Astrocyte (in vitro differentiated cells and primary cell): ENCODE results near the gene EIF1. TPM values are rescaled to one million over a fixed set of nuclear protein-coding genes. Genes with fewer than 3 reads are reported as not detected.

Experiments
- DNase-seq: peaks from one replicate; pipeline ENCODE4 v3.0.0-alpha.2; 2010; ENCODE audit warnings: low read depth
- FAIRE-seq: peaks from 2 replicates; lab custom pipeline; 2011; peaks lifted over from hg19 to GRCh38; lab: Jason Lieb, UNC
- H2AFZ ChIP-seq: 2 replicates; pipeline ENCODE4 v1.6.0; 2012; ENCODE audit warnings: low read depth, low read length, inconsistent platforms
- H3K27ac ChIP-seq: 2 replicates; pipeline ENCODE4 v1.5.1; 2011; ENCODE audit warnings: low read depth, low read length, inconsistent platforms
- H3K27me3 ChIP-seq: 2 replicates; pipeline ENCODE4 v1.6.0; 2011; ENCODE audit warnings: low read length, inconsistent platforms; ENCODE audit not compliant: insufficient read depth
- H3K36me3 ChIP-seq: 2 replicates; pipeline ENCODE4 v1.5.1; 2011; ENCODE audit warnings: low read length, inconsistent platforms; ENCODE audit not compliant: insufficient read depth
- H3K4me1 ChIP-seq: 2 replicates; pipeline ENCODE4 v1.5.1; 2011; ENCODE audit warnings: low read length, inconsistent platforms; ENCODE audit not compliant: insufficient read depth
- H3K4me2 ChIP-seq: 2 replicates; pipeline ENCODE4 v1.6.0; 2012; ENCODE audit warnings: low read length, inconsistent platforms
- H3K4me3 ChIP-seq: 2 replicates; pipeline ENCODE4 v1.5.1; 2011; ENCODE audit warnings: low read depth, mild to moderate bottlenecking, low read length, inconsistent platforms; ENCODE audit not compliant: insufficient read depth
- H3K79me2 ChIP-seq: 2 replicates; pipeline ENCODE4 v1.6.0; 2012; ENCODE audit warnings: mild to moderate bottlenecking, low read length, inconsistent platforms; ENCODE audit not compliant: insufficient read depth
- H3K9ac ChIP-seq: 2 replicates; pipeline ENCODE4 v1.6.0; 2012; ENCODE audit warnings: mild to moderate bottlenecking, low read length, inconsistent platforms
- H3K9me3 ChIP-seq: 2 replicates; pipeline ENCODE4 v1.5.1; 2012; ENCODE audit warnings: low read depth, mild to moderate bottlenecking, low read length, inconsistent platforms; ENCODE audit not compliant: insufficient read depth
- H4K20me1 ChIP-seq: 2 replicates; pipeline ENCODE4 v1.6.0; 2012; ENCODE audit warnings: low read length, inconsistent platforms; ENCODE audit not compliant: insufficient read depth
- H3K27ac Mint-ChIP-seq: one replicate; pipeline ENCODE4 v1.8.0; 2021; ENCODE audit warnings: mild to moderate bottlenecking, mixed read lengths; ENCODE audit not compliant: unreplicated experiment
- H3K27me3 Mint-ChIP-seq: one replicate; pipeline ENCODE4 v1.8.0; 2021; ENCODE audit warnings: low read depth, mixed read lengths; ENCODE audit not compliant: unreplicated experiment
- H3K36me3 Mint-ChIP-seq: one replicate; pipeline ENCODE4 v1.8.0; 2021; ENCODE audit warnings: low read depth, mixed read lengths; ENCODE audit not compliant: unreplicated experiment
- H3K4me1 Mint-ChIP-seq: one replicate; pipeline ENCODE4 v1.8.0; 2021; ENCODE audit warnings: low read depth, mixed read lengths; ENCODE audit not compliant: unreplicated experiment
- H3K4me3 Mint-ChIP-seq: one replicate; pipeline ENCODE4 v1.8.0; 2021; ENCODE audit warnings: mild to moderate bottlenecking, moderate library complexity, mixed read lengths; ENCODE audit not compliant: unreplicated experiment
- H3K9me3 Mint-ChIP-seq: one replicate; pipeline ENCODE4 v1.8.0; 2021; ENCODE audit warnings: mild to moderate bottlenecking, mixed read lengths; ENCODE audit not compliant: unreplicated experiment
- EZH2 ChIP-seq: IDR thresholded peaks from 2 replicates; pipeline ENCODE4 v1.6.1; 2012; ENCODE audit warnings: mild to moderate bottlenecking, low read length, inconsistent platforms; ENCODE audit not compliant: insufficient read depth
- total RNA-seq: library from RNA; stranded (reverse); gene quantifications from 2 replicates; pipeline ENCODE4 v1.2.1, GENCODE V29; 2021
- TF ChIP-seq, protein P1 (sequence below): IDR thresholded peaks from 2 replicates; pipeline ENCODE4 v1.5.1; 2011; ENCODE audit warnings: low read depth, mild to moderate bottlenecking, inconsistent platforms, low read length, moderate library complexity; ENCODE audit not compliant: insufficient read depth

Gene EIF1
- total RNA-seq, 1 donor from 2014 or later, result 767 TPM

DNA sequence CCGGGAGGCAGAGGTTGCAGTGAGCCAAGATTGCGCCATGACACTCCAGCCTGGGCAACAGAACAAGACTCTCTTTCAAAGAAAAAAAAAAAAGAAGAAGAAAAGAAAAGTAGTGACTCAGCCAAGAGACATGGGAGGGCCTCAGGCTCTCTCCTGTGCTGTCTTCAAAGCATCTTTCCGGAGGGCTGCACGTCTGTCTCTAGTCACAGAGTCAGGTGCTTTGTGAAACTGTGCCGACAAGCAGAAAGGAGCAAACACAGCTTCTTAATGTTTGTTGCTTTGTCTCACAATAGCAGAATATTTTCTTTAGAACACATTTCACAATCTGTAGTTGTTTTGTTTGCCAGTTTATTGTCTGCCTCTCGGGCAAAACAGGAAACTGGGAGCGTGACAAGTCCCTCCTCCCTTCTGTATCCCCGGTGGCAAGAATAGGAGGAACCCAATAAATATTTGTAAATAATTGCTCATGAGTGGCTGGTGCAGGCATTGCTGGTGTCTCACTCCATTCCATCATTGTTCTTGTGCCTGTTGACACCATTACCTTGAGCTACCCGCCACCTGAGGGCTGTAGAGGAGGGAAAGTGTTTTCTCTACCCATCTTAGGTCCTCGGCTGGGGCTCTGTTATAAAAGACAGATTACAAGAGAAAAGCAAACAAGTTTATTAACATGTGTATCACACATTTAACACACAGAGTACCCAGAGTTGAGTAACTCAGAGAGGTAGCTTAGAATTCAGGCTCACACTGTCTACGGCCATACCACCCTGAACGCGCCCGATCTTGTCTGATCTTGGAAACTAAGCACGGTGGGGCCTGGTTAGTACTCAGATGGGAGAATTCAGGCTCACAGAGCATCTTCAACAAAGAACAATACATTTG, 29.0 kb downstream of the EIF1 start:
- peaks cover 3% of the 10 kb centered on the region for H3K27me3 Mint-ChIP-seq
- no peak for FAIRE-seq

DNA sequence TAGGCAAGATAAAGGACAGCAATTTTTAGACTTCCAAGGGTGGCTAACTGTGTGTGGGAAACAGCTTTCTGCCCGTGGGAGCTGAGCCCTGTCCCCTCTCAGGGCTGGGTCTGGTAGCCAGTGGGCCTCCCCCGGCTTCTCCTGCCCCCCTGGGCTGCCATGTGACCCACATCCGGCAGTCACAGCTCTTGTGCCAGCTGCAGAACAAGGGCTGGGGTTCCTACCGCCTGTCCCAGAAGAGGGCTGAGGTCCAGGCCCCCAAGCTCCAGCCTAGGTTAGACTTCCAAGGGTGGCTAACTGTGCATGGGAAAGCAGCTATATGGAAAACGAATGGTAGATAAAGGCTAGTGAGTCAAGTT, 29.6 kb downstream of the EIF1 start:
- no peaks in the 10 kb centered on the region for H4K20me1 ChIP-seq
- no peaks in the 10 kb centered on the region for H3K27me3 ChIP-seq
- Mint-ChIP-seq H3K36me3 (no peaks in the 10 kb centered on the region), H3K27me3 (peaks cover 3% of the 10 kb centered on the region), H3K4me1 (no peaks in the 10 kb centered on the region), H3K4me3 (no peak overlapping the region), H3K9me3 (no peaks in the 10 kb centered on the region), H3K27ac (no peak overlapping the region)
- no peak overlapping the region for H3K27ac ChIP-seq
- H3K4me3 ChIP-seq, result no peak overlapping the region
- H3K36me3 ChIP-seq, result no peaks in the 10 kb centered on the region
- no peak overlapping the region for H2AFZ ChIP-seq
- DNase-seq (no peak), FAIRE-seq (no peak)
- H3K9ac ChIP-seq, result no peak overlapping the region
- TF ChIP-seq, protein P1, sequence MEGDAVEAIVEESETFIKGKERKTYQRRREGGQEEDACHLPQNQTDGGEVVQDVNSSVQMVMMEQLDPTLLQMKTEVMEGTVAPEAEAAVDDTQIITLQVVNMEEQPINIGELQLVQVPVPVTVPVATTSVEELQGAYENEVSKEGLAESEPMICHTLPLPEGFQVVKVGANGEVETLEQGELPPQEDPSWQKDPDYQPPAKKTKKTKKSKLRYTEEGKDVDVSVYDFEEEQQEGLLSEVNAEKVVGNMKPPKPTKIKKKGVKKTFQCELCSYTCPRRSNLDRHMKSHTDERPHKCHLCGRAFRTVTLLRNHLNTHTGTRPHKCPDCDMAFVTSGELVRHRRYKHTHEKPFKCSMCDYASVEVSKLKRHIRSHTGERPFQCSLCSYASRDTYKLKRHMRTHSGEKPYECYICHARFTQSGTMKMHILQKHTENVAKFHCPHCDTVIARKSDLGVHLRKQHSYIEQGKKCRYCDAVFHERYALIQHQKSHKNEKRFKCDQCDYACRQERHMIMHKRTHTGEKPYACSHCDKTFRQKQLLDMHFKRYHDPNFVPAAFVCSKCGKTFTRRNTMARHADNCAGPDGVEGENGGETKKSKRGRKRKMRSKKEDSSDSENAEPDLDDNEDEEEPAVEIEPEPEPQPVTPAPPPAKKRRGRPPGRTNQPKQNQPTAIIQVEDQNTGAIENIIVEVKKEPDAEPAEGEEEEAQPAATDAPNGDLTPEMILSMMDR, result no peak
- TF ChIP-seq EZH2, result no peak
- no peaks in the 10 kb centered on the region for H3K4me1 ChIP-seq
- no peaks in the 10 kb centered on the region for H3K79me2 ChIP-seq
- H3K9me3 ChIP-seq, result no peaks in the 10 kb centered on the region
- no peak overlapping the region for H3K4me2 ChIP-seq

More for the DNA sequence above, 29.0 kb downstream of the EIF1 start:
- H3K9ac ChIP-seq, result no peak overlapping the region
- Mint-ChIP-seq H3K36me3 (no peaks in the 10 kb centered on the region), H3K27ac (no peak overlapping the region), H3K9me3 (no peaks in the 10 kb centered on the region), H3K4me3 (no peak overlapping the region), H3K4me1 (no peaks in the 10 kb centered on the region)
- no peak overlapping the region for H3K27ac ChIP-seq
- H3K79me2 ChIP-seq, result no peaks in the 10 kb centered on the region
- DNase-seq, result no peak
- H3K27me3 ChIP-seq, result no peaks in the 10 kb centered on the region
- no peaks in the 10 kb centered on the region for H3K4me1 ChIP-seq
- no peak overlapping the region for H2AFZ ChIP-seq
- H3K4me3 ChIP-seq, result no peak overlapping the region
- no peaks in the 10 kb centered on the region for H3K36me3 ChIP-seq
- no peaks in the 10 kb centered on the region for H4K20me1 ChIP-seq
- no peak for TF ChIP-seq EZH2
- TF ChIP-seq, protein P1, result no peak
- H3K4me2 ChIP-seq, result no peak overlapping the region
- H3K9me3 ChIP-seq, result no peaks in the 10 kb centered on the region

- no peaks in the 10 kb centered on the region for H3K9me3 ChIP-seq
- DNase-seq, result no peak
- H3K9ac ChIP-seq, result no peak overlapping the region
- Mint-ChIP-seq H3K4me1 (no peaks in the 10 kb centered on the region), H3K27ac (no peak overlapping the region), H3K4me3 (no peak overlapping the region), H3K27me3 (peaks cover 13% of the 10 kb centered on the region), H3K9me3 (no peaks in the 10 kb centered on the region), H3K36me3 (no peaks in the 10 kb centered on the region)
- FAIRE-seq, result no peak
- no peaks in the 10 kb centered on the region for H3K36me3 ChIP-seq
- no peak overlapping the region for H3K4me2 ChIP-seq
- no peak overlapping the region for H2AFZ ChIP-seq
- no peak overlapping the region for H3K4me3 ChIP-seq
- H3K79me2 ChIP-seq, result no peaks in the 10 kb centered on the region
- TF ChIP-seq EZH2, result no peak
- TF ChIP-seq, protein P1, result no peak
- no peaks in the 10 kb centered on the region for H3K4me1 ChIP-seq
- H3K27ac ChIP-seq, result no peak overlapping the region
- H4K20me1 ChIP-seq, result no peaks in the 10 kb centered on the region
- H3K27me3 ChIP-seq, result no peaks in the 10 kb centered on the region
Observed at GRCh38 chr17:41722231-41722630, 33.5 kb downstream of the EIF1 start.
